ENCODE results near the gene NCOA1. TPM values are rescaled to one million over a fixed set of nuclear protein-coding genes. Genes with fewer than 3 reads are reported as not detected.
"Not testable (repeated sequence)": the region's sequence is repeated elsewhere in the genome, so short reads cannot be mapped to it uniquely, and the experiment has no call there.

Gene NCOA1
- 31.9 TPM for total RNA-seq
- long read RNA-seq, partial matches to known transcripts, result 9 of 41 reads
- long read RNA-seq, other reads (novel, unspliced or antisense), result 32 of 41 reads

GRCh38 chr2:24490690-24491541, at the start of gene NCOA1:
Gene NCOA1 (plus strand): TSS chr2:24491254. CDS start chr2:24658678, 167,424 bp downstream.
- intact Hi-C loops (cut with DNase I), result loop anchor here (2.0 kb wide), 2 partner anchors 56 to 302 kb away; partner anchors contain the start of genes CENPO and PTRHD1
- peak; percentile 96 for DNase-seq (ENCODE audit: low spot score)

GRCh38 chr2:24448797-24449196, 42.3 kb upstream of the NCOA1 start:
- intact Hi-C loops (cut with DNase I), result no loop called here
- no peak for DNase-seq (ENCODE audit: low spot score)

- intact Hi-C loops (cut with DNase I), result no loop called here
- no peak for DNase-seq (ENCODE audit: low spot score)
Measured at GRCh38 chr2:24449344-24449743, 41.7 kb upstream of the NCOA1 start.

GRCh38 chr2:24451805-24452501, 39.1 kb upstream of the NCOA1 start:
- DNase-seq (ENCODE audit: low spot score), result no peak
- intact Hi-C loops (cut with DNase I), result no loop called here

- intact Hi-C loops (cut with DNase I), result no loop called here
- DNase-seq (ENCODE audit: low spot score), result no peak
Measured at GRCh38 chr2:24452502-24452885, 38.6 kb upstream of the NCOA1 start.

- intact Hi-C loops (cut with DNase I), result no loop called here
- no peak for DNase-seq (ENCODE audit: low spot score)
Measured at GRCh38 chr2:24453379-24454073, 37.5 kb upstream of the NCOA1 start.

- intact Hi-C loops (cut with DNase I), result no loop called here
- no peak for DNase-seq (ENCODE audit: low spot score)
Measured at GRCh38 chr2:24454294-24454693, 36.8 kb upstream of the NCOA1 start.

GRCh38 chr2:24456599-24457556, 34.2 kb upstream of the NCOA1 start:
- intact Hi-C loops (cut with DNase I), result no loop called here
- DNase-seq (ENCODE audit: low spot score), result no peak

GRCh38 chr2:24457696-24458386, 33.2 kb upstream of the NCOA1 start:
- intact Hi-C loops (cut with DNase I), result no loop called here

GRCh38 chr2:24459224-24460161, 31.6 kb upstream of the NCOA1 start:
- intact Hi-C loops (cut with DNase I), result no loop called here
- DNase-seq (ENCODE audit: low spot score), result no peak

More at GRCh38 chr2:24457696-24458386, 33.2 kb upstream of the NCOA1 start:
- DNase-seq (ENCODE audit: low spot score), result no peak

GRCh38 chr2:24461685-24462084, 29.4 kb upstream of the NCOA1 start:
- intact Hi-C loops (cut with DNase I), result no loop called here
- no peak for DNase-seq (ENCODE audit: low spot score)

- intact Hi-C loops (cut with DNase I), result no loop called here
- DNase-seq (ENCODE audit: low spot score), result no peak
Measured at GRCh38 chr2:24463271-24463670, 27.8 kb upstream of the NCOA1 start.

- intact Hi-C loops (cut with DNase I), result no loop called here
- no peak for DNase-seq (ENCODE audit: low spot score)
Measured at GRCh38 chr2:24466871-24467870, 23.9 kb upstream of the NCOA1 start.

GRCh38 chr2:24468453-24468852, 22.6 kb upstream of the NCOA1 start:
- intact Hi-C loops (cut with DNase I), result not testable (repeated sequence)

GRCh38 chr2:24469148-24469650, 21.9 kb upstream of the NCOA1 start:
- intact Hi-C loops (cut with DNase I), result no loop called here
- no peak for DNase-seq (ENCODE audit: low spot score)

More at GRCh38 chr2:24468453-24468852, 22.6 kb upstream of the NCOA1 start:
- DNase-seq (ENCODE audit: low spot score), result not testable (repeated sequence)

GRCh38 chr2:24471662-24472061, 19.4 kb upstream of the NCOA1 start:
- intact Hi-C loops (cut with DNase I), result no loop called here
- no peak for DNase-seq (ENCODE audit: low spot score)

All from cardiac septum (tissue), 1 donor.